Measurements from ENCODE around the gene KRTAP19-8.

- no peak for TF ChIP-seq ZNF622 (IDR thresholded peaks at IDR 0.05)
- no peak for TF ChIP-seq CTCF (IDR thresholded peaks at IDR 0.05 in 2 of 3, conservative IDR thresholded peaks at IDR 0.05 in 1 of 3; ENCODE audit: control insufficient read depth in 2 of 3, extremely low read depth in 1 of 3, insufficient read depth in 1 of 3, low read depth in 3 of 3, low read length in 3 of 3)
- TF ChIP-seq IKZF1 (conservative IDR thresholded peaks at IDR 0.05): no peak
- no peak for TF ChIP-seq ASH2L (IDR thresholded peaks at IDR 0.05; ENCODE audit: borderline replicate concordance, low read depth)
- TF ChIP-seq SMAD1 (IDR thresholded peaks at IDR 0.05; ENCODE audit: low read depth, partially characterized antibody): no peak
Observed at GRCh38 chr21:31030367-31031106, 7.7 kb downstream of the KRTAP19-8 start.
